GM20431 (cell line): ENCODE measurements around the gene CAB39.

ENCODE experiments used
- in situ Hi-C: fragments of 300-500 bp; cut with MseI, MboI; formaldehyde crosslinking; loops from one replicate; pipeline ENCODE4 v1.15.0; 2020; ENCODE audit warnings: low sequenced_read_pairs; ENCODE audit not compliant: unreplicated experiment

The CAB39 gene

DNA sequence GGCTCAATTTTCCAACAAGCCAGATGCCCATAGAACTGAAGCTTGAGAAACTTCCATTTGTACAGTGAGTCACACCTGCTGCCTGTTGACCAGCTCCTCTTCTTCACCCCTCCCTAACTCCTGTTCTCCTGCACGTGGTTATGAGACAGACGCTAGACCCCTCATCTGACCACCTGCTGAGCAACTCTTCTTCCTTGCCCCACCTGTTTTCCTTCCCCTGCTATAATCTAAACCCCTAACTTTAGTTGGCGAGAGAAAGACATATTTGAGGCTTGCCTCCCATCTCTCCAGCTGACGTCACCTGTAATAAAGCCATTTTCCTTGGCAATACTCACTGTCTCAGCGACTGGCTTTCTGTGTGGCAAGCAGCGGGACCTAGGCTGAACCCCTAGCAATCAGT, 129.8 kb downstream of the CAB39 start:
- in situ Hi-C loops = no loop called here

DNA sequence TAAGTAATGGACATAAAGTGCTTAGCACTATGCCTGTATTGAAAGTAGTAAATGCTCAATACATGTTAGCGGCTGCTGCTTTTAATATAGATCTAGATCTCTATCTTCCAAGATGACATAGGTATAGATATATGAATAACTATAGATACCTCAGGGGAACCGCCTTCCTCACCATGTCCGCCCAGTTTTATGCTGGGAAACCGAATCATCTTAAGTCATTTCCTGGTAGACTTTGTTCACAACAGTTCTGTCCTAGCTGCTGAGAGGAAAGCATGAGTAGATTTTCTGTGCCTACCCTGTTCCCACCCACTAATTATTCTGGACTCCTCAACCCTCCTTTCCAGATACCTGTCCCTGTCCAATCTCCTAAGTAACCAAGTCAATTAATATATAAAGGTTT, 130.5 kb downstream of the CAB39 start:
- in situ Hi-C loops = no loop called here

DNA sequence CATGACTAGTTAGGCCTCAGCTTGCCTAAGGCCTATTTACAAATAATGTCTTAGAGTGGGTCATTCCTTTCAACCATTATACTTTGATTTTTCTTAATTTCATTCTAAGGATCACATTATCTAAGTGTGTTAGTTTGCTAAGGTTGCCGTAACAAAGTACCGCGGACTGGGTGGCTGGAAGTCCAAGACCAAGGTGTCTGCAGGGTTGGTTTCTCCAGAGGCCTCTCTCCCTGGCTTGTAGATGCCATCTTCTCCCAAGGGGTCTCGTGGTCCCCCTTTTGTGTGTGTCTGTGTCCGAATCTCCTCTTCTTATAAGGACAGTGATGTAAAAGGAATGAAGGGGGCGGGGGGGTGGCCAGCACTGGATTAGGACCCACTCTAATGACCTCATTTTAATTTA, 133.7 kb downstream of the CAB39 start:
- in situ Hi-C loops = no loop called here

DNA sequence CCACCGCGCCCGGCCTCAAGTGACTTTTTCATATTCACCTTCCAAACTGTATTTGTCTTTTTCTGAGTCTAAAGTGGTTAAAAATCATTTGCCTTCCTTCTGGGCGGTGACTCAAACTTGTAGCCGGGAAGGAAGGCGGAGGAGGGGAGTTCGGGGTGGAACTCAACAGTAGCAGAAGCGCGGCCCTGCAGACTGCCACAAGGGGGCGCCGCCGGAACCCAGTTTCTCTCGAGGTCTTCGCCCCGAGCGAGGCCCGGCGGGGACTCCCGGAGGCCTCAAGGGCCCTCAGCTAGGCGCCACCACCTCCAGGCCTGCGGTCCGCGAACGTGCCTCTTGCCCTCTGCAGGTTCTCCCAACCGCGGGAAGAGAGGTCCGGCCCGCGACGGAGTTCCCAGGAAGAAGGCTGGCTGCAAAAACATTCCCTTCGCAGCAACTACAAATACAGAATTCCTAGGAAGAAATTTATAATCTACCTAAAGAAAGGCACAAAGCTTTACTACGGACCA, 135.3 kb downstream of the CAB39 start:
- in situ Hi-C loops = no loop called here

DNA sequence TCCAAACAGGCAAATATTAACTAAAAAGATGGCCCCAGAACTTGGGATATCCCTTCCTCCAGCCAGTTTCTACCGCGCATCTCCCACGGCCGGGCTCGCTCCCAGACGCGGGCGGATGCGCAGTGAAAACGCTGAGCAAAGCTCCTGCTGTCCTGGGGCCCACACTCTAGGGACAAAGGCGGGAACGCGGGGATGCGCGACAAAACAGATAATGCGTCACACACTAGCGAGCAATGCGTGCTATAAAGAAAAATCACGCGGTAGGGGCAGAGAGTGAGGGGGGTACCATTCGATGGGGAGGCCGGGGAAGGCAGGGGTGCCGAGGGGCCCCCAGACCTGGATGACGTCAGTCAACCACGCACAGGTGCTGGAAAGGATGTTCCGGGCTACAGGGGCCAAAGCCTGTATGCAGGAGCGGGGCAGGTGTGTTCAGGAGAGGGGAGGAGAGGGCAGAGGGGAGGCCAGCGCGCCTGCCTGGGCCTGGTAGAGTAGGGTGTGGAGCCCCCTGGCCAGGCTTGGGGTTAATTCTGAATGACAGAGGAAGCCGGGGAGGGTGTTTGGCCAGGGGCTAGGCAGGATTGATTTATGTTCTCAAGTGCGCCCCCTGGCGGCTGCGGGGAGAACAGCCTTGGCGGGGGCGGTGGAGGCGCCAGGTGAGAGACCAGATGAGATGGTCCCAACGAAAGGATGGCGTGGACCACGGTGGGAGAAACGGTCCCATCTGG, 137.2 kb downstream of the CAB39 start:
- in situ Hi-C loops = loop anchor here (25.0 kb wide), 1 partner anchor 588 kb away; no protein-coding TSS in a partner anchor

DNA sequence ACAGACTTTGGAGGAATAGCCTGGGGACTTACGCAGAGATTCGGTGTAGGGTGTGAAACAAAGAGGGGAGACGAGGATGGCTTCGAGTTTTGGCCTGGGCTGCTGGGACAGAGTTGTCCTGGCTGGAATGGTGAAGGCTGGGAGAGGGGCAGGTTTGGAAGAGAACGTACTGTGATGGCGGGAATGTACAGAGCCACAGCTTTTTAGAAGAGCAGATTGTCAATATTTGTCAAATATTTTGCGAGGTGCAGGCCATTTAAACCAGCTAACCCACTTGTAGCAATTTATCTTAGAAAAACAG, 137.7 kb downstream of the CAB39 start:
- in situ Hi-C loops = loop anchor here (25.0 kb wide), 1 partner anchor 587 kb away; no protein-coding TSS in a partner anchor

DNA sequence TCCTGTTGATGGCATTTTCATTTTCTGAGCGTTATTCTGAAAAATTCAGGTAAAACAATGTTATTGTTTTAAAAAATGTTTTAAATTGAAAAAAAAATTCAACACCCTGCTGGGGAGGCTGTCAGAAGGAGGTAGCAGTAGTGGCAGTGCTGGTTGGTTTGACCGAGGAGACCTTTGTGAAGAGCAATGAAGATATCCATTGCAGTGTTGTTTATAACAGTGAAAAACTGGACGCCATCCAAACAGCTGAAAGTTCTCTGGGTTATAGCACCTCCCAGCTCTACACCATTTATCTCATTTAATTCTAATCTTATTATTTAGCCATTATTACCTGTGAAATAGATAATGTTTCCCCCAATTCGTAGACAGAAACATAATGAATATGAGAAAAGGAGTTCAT, 139.5 kb downstream of the CAB39 start:
- in situ Hi-C loops = loop anchor here (25.0 kb wide), 1 partner anchor 585 kb away; no protein-coding TSS in a partner anchor

DNA sequence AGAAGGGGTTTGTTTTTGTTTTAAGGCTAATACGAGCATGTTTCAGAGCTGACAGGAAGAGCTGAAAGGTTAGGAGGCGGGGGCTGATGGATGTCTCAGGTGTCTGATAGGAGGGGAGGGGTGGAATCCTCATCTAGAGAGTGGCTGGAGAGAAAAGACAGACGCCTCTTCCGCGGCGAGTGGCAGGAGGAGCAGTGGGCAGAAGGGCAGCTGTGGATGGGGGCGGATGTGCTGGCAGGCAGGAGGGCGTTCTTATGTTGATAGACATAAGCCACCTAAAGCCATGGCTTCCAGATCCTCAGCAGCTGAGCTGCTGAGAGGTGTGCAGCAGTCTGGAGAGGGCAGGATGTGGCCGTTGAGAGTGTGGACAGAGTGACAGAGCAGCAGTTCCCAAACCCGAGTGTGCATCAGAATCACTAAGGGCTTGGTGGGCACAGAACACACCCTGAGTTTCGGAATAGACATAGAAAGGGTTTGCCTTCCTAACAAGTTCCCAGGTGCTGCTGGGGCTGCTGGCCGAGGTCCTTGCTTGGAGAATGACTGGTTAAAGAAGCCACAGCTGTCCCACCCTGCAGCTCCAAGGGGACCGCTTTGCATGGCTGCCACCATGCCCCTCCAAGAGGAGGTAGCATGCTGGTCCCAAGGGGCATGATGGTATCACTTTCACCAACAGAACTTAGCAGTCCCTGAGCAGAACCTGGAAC, 149.1 kb downstream of the CAB39 start:
- in situ Hi-C loops = loop anchor here (25.0 kb wide), 1 partner anchor 576 kb away; no protein-coding TSS in a partner anchor

DNA sequence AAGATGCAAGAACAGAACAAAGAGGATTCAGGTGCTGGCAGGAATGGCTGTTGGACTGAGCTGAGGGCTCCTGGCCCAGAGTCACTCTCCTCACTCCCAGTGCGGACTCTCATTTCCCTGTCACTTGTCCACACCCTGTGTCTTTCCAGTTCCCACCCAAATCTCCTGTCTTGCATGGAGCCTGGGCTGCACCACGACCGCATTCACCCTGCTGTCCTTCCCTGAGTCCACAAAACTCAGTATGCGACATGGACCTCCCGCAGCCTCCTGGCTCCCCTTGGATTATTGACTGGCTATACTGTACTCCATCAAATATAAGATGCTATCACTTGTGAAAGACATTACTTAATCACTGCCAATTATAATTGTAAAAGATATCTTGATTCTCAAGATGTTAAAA, 149.7 kb downstream of the CAB39 start:
- in situ Hi-C loops = loop anchor here (25.0 kb wide), 1 partner anchor 575 kb away; no protein-coding TSS in a partner anchor

DNA sequence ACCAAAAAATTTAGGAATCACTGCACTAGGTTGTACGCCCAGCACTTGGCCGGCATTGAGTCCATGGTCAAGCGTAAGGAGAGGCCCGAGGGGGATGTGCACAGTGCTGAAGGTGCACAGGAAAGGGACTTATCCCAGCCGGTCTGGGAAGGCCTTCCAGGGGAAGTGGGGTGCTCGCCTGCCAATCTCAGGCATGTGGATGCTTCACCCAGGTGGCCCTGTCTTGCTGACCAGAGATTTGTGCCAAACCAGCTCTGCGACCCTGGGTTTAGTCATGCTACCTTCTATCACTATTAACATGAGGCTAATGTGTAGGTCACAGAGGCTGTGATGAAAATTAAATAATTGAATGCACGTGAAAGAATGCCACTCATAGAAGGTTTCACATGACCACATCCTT, 150.4 kb downstream of the CAB39 start:
- in situ Hi-C loops = loop anchor here (25.0 kb wide), 1 partner anchor 574 kb away; no protein-coding TSS in a partner anchor

DNA sequence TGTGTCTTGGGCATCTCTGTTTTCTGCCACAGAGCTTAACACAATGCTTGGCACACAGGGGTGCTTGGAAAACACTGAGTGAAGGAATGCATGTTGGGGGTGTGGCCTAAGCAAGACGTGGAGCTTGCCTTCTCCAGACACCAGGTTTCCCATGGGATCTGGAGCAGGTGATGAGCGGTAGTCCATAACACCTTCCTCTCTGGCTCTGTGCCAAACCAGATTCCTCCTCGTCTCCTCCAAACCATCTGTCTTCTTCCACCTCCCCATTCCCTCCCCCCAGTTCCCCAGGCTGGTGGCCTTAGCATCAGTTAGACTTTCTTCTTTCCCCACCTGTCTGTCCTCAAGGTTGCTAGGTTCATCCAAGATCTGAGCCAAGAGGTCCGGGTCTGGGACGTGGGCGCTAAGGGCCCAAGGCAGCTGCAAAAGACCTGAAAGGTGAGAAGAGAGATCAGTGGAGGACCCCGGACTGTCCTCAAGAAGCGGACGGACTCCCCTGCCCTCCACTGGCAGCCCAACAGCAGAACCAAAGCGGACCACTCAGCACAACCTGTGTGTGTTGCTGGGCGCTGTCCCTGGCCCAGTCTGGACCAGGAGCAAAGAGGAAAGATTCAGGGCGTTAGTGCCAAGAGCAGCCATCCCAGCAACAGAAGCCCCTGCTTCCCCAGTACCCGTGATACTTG, 150.9 kb downstream of the CAB39 start:
- in situ Hi-C loops = loop anchor here (25.0 kb wide), 1 partner anchor 574 kb away; no protein-coding TSS in a partner anchor

DNA sequence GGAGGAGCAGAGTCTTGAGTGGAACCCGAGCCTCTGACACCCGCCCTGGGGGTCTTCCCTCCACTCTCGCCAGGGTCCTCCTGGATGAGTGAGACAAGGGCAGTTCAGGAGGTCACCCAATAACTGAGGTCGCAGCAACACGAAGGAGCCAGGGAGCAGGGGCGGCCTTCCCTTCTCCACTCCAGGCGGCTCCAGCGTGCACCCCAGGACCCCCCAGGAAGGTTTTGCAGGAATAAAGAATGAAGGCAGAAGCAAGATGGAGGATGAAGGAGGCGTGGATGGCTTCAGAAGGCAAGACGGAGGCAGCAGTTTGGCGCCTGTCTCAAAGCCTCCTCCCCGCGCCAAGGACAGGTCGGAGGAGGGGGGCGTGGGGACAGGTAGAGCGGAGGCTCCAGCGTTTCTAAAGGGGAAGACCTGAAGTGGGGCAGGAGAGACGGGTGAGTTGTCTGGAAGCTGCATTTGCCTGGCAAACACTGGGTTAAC, 151.5 kb downstream of the CAB39 start:
- in situ Hi-C loops = loop anchor here (25.0 kb wide), 1 partner anchor 573 kb away; no protein-coding TSS in a partner anchor

DNA sequence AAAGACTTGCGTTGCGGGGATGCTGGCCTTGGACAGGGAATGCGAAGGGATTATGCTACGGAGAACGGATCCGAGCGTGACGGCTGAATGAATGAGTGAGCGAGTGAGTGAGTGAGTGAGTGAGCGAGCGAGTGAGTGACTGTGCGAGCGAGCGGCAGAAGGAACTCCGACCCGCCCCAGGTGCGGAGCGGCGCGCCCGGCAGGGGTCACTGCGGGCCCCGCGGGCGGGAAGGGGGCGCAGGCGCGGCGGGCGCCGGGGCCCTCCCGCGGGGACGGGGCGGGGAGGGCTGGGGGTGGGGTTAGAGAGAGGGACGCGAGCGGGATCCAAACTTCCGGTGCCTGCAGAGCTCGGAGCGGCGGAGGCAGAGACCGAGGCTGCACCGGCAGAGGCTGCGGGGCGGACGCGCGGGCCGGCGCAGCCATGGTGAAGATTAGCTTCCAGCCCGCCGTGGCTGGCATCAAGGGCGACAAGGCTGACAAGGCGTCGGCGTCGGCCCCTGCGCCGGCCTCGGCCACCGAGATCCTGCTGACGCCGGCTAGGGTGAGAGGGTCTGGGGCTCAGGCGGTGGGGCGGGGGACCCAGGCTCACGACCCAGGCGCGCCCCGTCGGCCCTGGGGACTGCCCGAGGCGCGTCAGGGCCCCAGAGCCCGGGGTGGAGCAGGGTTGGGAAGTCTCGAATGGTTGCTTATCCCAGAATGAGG, 152.1 kb downstream of the CAB39 start, which contains the start of gene ITM2C:
Gene ITM2C (plus strand): TSS at position 338 of the 702 bp plus-strand sequence. CDS start 84 bp downstream, at position 422.
- in situ Hi-C loops = loop anchor here (25.0 kb wide), 1 partner anchor 573 kb away; no protein-coding TSS in a partner anchor

DNA sequence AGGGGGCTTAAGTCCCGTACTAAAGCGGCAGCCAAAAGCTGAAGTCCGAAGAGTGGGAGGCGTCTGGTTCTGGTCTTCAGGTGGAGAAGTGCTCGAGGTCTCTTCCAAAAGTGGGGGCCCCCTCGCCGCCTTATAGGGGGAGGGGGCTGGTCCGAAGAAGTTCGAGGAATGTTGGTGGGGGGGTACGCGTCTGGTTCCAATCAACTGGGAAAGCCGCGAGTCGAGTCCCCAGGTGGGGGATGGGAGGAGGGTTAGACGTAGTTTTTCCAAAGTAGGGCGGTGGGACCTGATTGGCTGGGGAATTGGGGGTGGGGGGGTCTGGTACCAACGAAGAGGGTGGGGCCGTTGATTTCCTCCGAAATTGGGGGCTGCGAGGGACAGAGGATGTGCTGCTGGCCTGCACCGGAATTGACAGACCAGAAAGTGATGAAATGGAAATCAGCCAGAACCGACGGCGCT, 152.7 kb downstream of the CAB39 start:
- in situ Hi-C loops = loop anchor here (25.0 kb wide), 1 partner anchor 572 kb away; no protein-coding TSS in a partner anchor

DNA sequence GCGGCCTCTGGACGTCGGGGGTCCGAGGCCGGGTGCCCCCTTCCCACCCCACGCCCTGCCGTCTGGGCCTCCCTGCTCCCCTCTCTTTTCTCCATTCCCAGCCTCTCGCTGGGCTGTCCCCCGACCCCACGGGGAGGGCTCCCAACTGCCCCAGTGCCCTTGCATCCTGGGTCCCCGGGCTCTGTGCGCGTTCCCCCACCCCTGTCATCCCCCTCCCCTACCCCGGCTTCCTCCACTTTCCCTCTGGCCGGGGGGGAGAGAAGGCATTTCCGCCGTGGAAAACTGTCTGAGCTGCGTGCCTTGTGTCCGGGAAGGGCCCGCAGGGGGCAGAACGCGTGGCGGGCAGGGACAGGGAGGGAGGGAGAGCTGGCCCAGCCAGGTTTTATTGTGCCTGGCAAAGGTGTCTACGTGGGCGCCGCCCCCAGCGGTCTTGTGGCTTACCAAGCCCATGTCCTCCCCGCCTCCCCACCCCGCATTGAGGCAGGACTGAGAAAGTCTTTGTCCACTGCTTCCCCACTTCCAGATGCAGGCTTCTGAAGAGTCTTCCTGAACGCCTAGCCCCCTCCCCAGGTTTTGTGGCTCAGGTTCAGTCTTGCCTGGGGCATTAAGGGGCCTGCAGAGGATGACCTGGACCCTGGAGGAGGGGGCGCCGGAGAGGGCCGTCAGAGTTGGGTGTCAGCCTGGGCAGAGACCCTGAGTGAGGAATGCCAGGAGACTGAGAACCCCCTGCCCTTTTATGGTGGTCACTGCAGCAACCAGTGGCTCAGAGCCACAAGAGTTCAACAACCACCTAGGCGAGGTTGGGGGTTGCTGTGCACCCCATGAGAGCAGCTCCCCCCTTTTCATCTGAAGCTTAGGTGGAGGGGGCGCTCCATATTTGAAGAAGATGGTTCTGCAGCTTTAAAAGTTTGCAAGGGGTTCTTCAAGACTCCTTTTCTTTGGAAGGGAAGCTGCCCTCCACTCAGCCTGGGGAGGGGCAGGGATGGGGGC, 153.4 kb downstream of the CAB39 start:
- in situ Hi-C loops = loop anchor here (25.0 kb wide), 1 partner anchor 571 kb away; no protein-coding TSS in a partner anchor

DNA sequence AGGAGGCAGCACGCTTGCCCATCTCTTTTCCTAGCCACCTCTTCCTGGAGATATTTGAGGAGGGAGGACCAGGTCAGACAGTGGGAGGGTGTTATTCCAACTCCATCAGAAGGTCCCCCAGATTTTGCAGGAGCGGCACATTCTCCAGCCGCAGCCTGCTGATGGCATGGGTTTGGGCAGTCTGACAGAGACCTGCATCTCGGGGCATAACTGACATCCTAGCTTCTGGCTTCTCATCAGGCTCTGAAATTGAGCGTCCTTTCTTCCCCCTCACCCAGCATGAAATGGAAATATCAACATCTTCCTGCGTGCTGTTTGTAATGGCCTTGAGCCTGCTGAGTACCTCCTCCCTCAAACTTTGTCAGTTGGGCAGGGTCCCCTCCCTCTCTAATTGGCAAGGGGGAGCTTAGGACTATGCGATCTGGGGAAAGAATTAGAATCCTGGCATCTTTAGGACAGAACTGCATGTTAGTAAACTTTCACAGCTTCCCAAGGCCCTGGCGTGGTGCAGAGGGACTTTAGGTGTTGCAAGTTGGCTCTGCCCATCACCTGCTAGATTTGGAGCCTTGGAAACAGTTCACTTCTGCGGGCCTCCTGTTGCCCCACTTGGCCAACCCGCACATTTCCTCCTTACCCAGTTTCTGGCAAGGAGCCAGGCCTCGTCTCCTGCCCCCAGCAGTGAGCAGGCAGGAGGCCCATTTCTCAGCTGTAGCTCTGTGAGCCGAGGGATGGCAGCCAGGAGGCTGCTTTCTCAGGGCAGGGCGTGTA, 154.3 kb downstream of the CAB39 start:
- in situ Hi-C loops = loop anchor here (25.0 kb wide), 1 partner anchor 570 kb away; no protein-coding TSS in a partner anchor
